T-helper 22 cell (primary cell): Measurements from ENCODE around the gene YWHAH.
"Not testable (repeated sequence)": the region's sequence is repeated elsewhere in the genome, so short reads cannot be mapped to it uniquely, and the experiment has no call there.

Experiments used
- DNase-seq: peaks from one replicate; pipeline ENCODE4 v3.0.0-alpha.2; 2020; ENCODE audit warnings: low read depth

Gene YWHAH

DNA sequence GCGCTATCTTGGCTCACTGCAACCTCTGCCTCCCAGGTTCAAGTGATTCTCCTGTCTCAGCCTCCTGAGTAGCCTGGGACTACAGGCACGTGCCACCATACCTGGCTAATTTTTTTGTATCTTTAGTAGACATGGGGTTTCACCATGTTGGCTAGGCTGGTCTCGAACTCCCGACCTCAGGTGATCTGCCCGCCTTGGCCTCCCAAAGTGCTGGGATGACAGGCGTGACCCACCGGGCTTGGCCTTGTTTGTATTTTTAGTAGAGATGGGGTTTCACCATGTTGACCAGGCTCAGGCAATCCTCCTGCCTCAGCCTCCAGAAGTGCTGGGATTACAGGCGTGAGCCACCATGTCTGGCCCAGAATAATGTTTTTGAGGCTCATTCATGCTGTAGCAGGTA, 37.6 kb downstream of the YWHAH start:
- DNase-seq: not testable (repeated sequence)

DNA sequence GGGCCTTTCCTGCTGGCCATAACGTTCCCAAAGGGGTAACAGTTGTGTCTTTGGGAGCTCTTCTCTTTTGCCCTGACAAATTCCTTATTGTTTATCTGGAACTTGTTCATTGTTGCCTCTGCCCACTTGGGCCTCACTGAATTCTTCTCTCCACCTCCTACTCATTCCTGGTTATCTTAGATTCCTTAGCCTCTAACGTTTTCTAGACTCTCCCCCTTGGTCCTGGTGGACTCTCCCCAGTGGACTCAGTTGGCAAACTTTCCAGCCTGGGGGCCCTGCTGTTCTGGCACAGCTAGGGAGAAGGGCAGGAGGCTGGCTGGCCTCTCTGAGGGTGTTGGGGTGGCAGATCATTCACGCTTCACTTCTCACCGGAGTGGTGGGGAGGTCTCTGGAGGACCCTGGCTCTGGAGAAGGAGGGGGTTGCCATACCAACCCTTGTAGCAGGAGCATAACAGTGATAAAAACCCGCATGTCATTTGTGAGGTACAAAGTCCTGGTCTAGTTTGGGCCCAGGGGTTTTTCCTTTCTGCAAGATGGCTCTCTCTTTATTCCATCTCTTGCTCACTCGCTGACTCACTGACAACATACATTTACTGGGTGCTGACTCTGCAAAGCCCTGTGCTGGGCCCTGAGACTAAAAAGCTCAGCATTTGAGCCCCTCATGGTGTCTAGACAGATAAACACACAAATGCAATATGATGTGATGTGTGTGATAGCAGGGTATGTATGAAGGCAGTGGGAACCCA, 39.7 kb downstream of the YWHAH start:
- no peak for DNase-seq

DNA sequence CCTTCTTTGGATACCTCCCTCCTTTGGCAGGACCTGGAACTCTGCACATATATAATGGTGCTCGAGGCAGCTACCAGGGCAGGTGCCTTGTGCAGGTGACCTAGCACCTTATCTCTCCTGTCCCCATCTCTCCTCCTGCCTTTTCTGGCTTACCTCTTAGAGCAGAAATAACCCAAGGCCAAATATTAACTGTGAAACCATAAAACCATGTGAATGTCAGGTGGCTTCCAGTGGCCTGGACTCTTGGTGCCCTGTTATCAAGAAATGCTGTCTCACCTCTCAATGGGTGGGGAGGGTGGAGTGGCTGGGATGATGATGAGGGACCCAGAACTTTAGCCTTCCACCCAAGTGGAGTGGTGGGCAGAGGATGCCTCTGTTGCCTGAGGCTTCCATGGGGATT, 42.9 kb downstream of the YWHAH start:
- DNase-seq: no peak

DNA sequence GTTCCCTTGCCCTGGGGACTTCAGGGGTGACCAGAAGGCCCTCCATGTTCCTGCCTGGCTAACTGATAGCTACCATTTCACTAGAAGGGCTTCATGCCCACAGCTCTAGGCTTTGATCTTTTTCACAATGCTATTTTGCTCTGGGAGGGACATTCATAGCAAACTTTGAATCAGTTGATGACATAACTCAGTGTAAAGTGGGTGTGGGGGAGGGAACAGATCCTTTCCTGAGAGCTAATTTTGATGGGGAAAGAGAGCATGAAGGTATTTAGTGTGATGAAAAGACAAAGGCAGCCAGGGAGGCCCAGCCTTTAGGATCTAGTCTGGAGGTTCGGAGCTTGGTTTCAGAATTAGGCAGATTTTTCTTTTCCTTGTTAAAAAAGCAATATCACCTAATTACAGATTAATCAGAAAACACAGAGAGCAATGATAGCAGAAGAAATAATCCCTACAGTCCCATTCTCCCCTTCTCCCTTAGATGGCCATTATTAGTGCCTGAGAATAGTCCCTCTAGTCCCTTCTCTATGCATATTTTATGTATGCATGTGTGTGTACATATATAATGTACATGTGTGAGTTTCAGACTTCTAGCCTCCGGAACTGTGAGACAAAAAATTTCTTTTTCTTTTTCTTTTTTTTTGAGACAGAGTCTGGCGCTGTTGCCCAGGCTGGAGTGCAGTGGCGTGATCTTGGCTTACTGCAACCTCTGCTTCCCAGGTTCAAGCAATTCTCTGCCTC, 46.9 kb downstream of the YWHAH start:
- DNase-seq: no peak

DNA sequence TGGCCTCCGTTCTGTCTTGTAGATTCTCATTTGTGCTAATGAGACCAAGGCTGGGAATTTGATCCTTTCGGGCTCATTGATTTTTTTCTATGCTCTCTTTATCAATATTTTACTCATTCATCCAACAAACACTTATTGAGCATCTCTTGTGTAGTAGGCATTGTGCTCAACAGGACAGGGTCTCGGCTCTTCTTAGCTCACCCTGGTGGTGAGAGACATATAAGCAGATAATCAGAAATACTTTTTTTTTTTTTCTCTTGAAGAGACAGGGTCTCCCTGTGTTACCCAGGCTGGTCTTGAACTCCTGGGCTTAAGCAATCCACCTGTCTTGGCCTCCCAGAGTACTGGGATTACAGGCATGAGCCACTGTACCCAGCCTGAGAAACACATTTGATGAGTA, 50.7 kb downstream of the YWHAH start:
- DNase-seq: no peak

DNA sequence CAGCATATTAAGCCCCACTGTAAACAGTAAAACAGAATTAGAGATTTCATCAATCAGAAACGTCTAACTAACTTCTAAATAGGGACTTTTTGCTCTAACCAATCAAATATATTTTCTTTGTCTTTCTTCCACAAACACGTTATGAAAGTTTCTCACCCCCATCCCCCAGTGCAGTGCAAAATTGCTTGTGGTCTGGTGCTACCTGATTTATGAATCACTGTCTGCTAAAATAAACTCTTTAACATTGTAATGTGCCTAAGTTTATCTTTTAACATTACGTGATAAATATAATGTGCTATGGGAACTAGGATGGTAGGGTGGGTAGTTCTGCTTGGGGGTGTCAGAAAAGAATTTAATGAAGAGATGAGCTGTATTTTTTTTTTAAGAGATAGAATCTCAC, 51.5 kb downstream of the YWHAH start:
- DNase-seq: no peak

DNA sequence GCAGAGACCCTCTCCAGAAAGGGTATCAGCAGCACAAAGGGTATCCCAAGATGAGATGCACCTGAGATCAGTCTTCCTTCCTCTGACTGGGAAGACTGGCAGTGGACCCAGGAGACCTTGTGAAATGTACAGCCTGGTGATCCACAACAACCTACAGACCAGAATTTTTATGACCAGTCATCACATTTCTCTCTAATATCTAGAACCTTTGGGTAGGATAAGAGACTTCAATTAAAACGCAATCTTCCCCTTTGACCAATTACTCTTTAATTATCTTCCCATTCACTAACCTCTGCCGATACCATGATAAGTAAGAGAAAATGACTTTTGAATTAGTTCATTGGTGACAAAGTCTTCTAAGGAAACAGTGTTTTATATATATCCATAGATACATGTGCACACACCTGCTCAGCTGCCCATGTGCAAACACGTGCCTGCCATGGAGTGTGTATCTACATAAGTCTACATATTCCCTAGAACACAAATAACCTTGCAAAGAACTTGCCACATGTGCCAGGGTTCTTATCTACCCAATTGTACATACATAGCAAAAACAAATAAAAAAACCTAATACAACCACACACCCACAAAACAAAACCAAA, 54.5 kb downstream of the YWHAH start:
- DNase-seq: no peak

DNA sequence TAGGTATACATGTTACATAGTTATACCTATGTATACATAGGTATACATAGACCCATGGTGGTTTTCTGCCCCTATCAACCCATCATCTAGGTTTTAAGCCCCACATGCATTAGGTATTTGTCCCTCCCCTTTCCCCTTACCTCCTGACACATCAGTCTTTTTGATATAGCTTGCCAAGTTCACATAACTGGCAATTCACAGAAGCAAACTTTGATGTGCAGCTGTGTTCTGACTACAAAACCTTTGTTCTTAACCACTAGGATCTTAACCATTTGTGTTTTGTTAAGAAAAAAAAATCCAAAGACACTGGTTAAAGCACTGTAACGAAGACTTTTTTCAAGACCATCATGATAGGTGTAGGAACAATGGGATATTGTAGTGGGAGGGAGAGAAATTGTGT, 55.8 kb downstream of the YWHAH start:
- DNase-seq: no peak

DNA sequence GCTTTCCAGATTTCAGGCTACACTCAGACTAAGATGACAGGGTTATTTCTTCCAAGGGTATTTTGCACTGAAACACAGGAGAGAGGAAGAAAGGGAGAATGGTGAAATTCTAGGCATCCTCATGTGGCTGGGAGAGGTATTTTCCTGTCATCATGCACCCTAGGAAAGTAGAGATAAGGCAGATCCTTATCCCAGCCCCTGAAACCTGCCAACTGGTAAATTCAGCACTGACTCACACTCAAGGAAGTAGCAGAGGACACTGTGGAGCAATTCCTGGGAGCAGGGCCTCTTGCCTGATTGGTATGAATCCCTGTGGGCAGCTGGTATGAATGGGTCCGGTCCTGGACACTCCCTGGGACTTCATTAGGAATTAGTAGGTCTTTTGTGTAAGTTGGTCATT, 61.1 kb downstream of the YWHAH start:
- DNase-seq: no peak
